Endothelial cell of umbilical vein (primary cell): ENCODE data around the gene FGD3. TPM values are rescaled to one million over a fixed set of nuclear protein-coding genes. Genes with fewer than 3 reads are reported as not detected.

Experiments used
- BruUV-seq: library from RNA; stranded (reverse); fragments of 400-500 nt; replicated peaks from 2 replicates; lab custom pipeline; 2021; lab: Mats Ljungman, UMichigan
- CTCF ChIA-PET: fragments of 300-600, 350-600 bp; sonication (Branson Sonifier 250); formaldehyde crosslinking; loops from one replicate; lab custom pipeline; 2021; ENCODE audit warnings: antibody characterized with exemption, inconsistent platforms; lab: Charles Lee
- POLR2A ChIA-PET: fragments of 300-600, 350-600 bp; sonication (Branson Sonifier 250); formaldehyde crosslinking; loops from one replicate; lab custom pipeline; 2021; ENCODE audit warnings: antibody characterized with exemption, inconsistent platforms; lab: Charles Lee
- DNase-seq: peaks from one replicate; pipeline ENCODE4 v3.0.0-alpha.2; 2011; ENCODE audit warnings: low read depth, low spot score
- FAIRE-seq: peaks from 2 replicates; lab custom pipeline; 2011; peaks lifted over from hg19 to GRCh38; lab: Jason Lieb, UNC
- H2AFZ ChIP-seq: 2 replicates; pipeline ENCODE4 v1.6.0; 2012; ENCODE audit warnings: low read depth, low read length, control low read depth, inconsistent platforms
- H3K27ac ChIP-seq: 2 replicates; pipeline ENCODE4 v1.5.1; 2011; ENCODE audit warnings: low read depth, mild to moderate bottlenecking, control low read depth, low read length, moderate library complexity; ENCODE audit not compliant: insufficient read depth
- H3K27me3 ChIP-seq, 2 experiments: 2 replicates each; pipeline versions ENCODE4 v1.6.0 to v1.6.1; 2011; ENCODE audit warnings: low read length in 2 of 2, mixed read lengths in 1 of 2; ENCODE audit not compliant: control insufficient read depth in 2 of 2, insufficient read depth in 2 of 2
- H3K36me3 ChIP-seq, 2 experiments: 2 replicates in 1 of 2; 3 replicates in 1 of 2; pipeline ENCODE4 v1.5.1; 2011; ENCODE audit warnings: low read length in 2 of 2, mild to moderate bottlenecking in 1 of 2, moderate library complexity in 1 of 2; ENCODE audit not compliant: control insufficient read depth in 2 of 2, insufficient read depth in 2 of 2; ENCODE audit errors: extremely low read depth in 1 of 2
- H3K4me1 ChIP-seq: 3 replicates; pipeline ENCODE4 v1.5.1; 2011; ENCODE audit warnings: mild to moderate bottlenecking, low read length; ENCODE audit not compliant: control insufficient read depth, insufficient read depth; ENCODE audit errors: extremely low read depth
- H3K4me2 ChIP-seq: 2 replicates; pipeline ENCODE4 v1.6.1; 2011; ENCODE audit warnings: low read length, control low read depth, mixed read lengths; ENCODE audit not compliant: insufficient read depth
- H3K4me3 ChIP-seq, 3 experiments: fragments of 200-600 bp in 1 of 3; sonication (generic), shearing (Covaris generic) in 1 of 3; replicated peaks in 1 of 3; 2 replicates each; pipeline ENCODE4 v1.5.1; 2011 to 2016; ENCODE audit warnings: control low read depth in 3 of 3, low read length in 3 of 3, mild to moderate bottlenecking in 2 of 3, inconsistent platforms in 1 of 3, low read depth in 1 of 3, moderate library complexity in 1 of 3; ENCODE audit not compliant: insufficient read depth in 1 of 3
- H3K79me2 ChIP-seq: 2 replicates; pipeline ENCODE4 v1.6.0; 2012; ENCODE audit warnings: low read length, inconsistent platforms; ENCODE audit not compliant: control insufficient read depth, insufficient read depth
- H3K9ac ChIP-seq: replicated peaks from 2 replicates; pipeline ENCODE3; 2011; ENCODE audit warnings: low read length, control low read depth; ENCODE audit not compliant: insufficient read depth; ENCODE audit errors: extremely low read depth
- H3K9me1 ChIP-seq: replicated peaks from 3 replicates; pipeline ENCODE4 v1.6.0; 2011; ENCODE audit warnings: mild to moderate bottlenecking, low read length; ENCODE audit not compliant: control insufficient read depth, insufficient read depth; ENCODE audit errors: extremely low read depth
- H3K9me3 ChIP-seq: replicated peaks from 2 replicates; pipeline ENCODE4 v1.5.1; 2012; ENCODE audit warnings: low read length, inconsistent platforms; ENCODE audit not compliant: control insufficient read depth, insufficient read depth
- H4K20me1 ChIP-seq: replicated peaks from 2 replicates; pipeline ENCODE3; 2011; ENCODE audit warnings: mild to moderate bottlenecking, low read length; ENCODE audit not compliant: control insufficient read depth, insufficient read depth; ENCODE audit errors: extremely low read depth
- CTCF ChIP-seq, 2 donors: IDR thresholded peaks; 1 replicate in 1 of 2; 2 replicates in 1 of 2; pipeline ENCODE4 v1.5.1; 2011; ENCODE audit warnings: low read length in 2 of 2, mild to moderate bottlenecking in 2 of 2, moderate library complexity in 2 of 2, control low read depth in 1 of 2, inconsistent platforms in 1 of 2, low read depth in 1 of 2; ENCODE audit not compliant: insufficient read depth in 1 of 2; ENCODE audit errors: extremely low read depth in 1 of 2
- EZH2 ChIP-seq: IDR thresholded peaks from 2 replicates; pipeline ENCODE4 v1.6.1; 2012; ENCODE audit warnings: borderline replicate concordance, low read depth, mild to moderate bottlenecking, moderate library complexity, low read length, inconsistent platforms; ENCODE audit not compliant: severe bottlenecking
- FOS ChIP-seq: IDR thresholded peaks from 2 replicates; pipeline ENCODE4 v1.6.1; 2011; ENCODE audit warnings: mild to moderate bottlenecking, low read length, moderate library complexity, borderline replicate concordance; ENCODE audit not compliant: insufficient read depth
- GATA2 ChIP-seq: IDR thresholded peaks from 2 replicates; pipeline ENCODE4 v1.7.0; 2011; ENCODE audit warnings: low read depth, mild to moderate bottlenecking, moderate library complexity, mixed read lengths, low read length; ENCODE audit not compliant: insufficient read length, insufficient read depth
- JUN ChIP-seq: IDR thresholded peaks from 2 replicates; pipeline ENCODE4 v1.6.1; 2011; ENCODE audit warnings: borderline replicate concordance, low read depth; ENCODE audit not compliant: insufficient read length, insufficient read depth
- MYC ChIP-seq: IDR thresholded peaks from one replicate; pipeline ENCODE4 v1.6.1; 2011; ENCODE audit warnings: mild to moderate bottlenecking, low read depth, low read length
- POLR2A ChIP-seq: IDR thresholded peaks from 2 replicates; pipeline ENCODE4 v1.6.1; 2012; ENCODE audit warnings: low read depth, mild to moderate bottlenecking, control low read depth, low read length
- POLR2AphosphoS5 ChIP-seq: IDR thresholded peaks from 2 replicates; pipeline ENCODE4 v1.6.1; 2012; ENCODE audit warnings: low read depth, mild to moderate bottlenecking, control low read depth, low read length, moderate library complexity; ENCODE audit not compliant: insufficient read depth
- dilution Hi-C: fragments of 300-500 bp; cut with MboI; formaldehyde crosslinking; loops from one replicate; pipeline ENCODE4 v1.15.0; 2019; ENCODE audit warnings: low sequenced_read_pairs; ENCODE audit not compliant: extremely low pct_ligation_motif_present
- intact Hi-C: fragments of 100-400 bp; cut with micrococcal nuclease; formaldehyde crosslinking; loops from one replicate; pipeline ENCODE4 v1.10.0; 2022
- polyA plus RNA-seq, 4 experiments: library from polyadenylated mRNA; depleted of rRNA in 3 of 4; stranded (reverse) in 3 of 4; unstranded in 1 of 4; fragments of >200 nt; gene quantifications; 2 replicates each; pipeline versions ENCODE4 v1.2.1 to v1.2.3, GENCODE V29; 2011 to 2012; ENCODE audit warnings: missing spikeins in 1 of 4
- total RNA-seq: library from RNA; stranded (reverse); gene quantifications from 2 replicates; pipeline ENCODE4 v1.2.3, GENCODE V29; 2021
- TF ChIP-seq, protein P1 (sequence below): IDR thresholded peaks from 2 replicates; pipeline ENCODE4 v1.6.1; 2011; ENCODE audit not compliant: insufficient read depth, insufficient read length

The FGD3 gene
- total and polyA plus RNA-seq, 2 donors (not counting 3 experiments of a cell fraction or from before 2014, with no cell fraction given) = not detected

DNA sequence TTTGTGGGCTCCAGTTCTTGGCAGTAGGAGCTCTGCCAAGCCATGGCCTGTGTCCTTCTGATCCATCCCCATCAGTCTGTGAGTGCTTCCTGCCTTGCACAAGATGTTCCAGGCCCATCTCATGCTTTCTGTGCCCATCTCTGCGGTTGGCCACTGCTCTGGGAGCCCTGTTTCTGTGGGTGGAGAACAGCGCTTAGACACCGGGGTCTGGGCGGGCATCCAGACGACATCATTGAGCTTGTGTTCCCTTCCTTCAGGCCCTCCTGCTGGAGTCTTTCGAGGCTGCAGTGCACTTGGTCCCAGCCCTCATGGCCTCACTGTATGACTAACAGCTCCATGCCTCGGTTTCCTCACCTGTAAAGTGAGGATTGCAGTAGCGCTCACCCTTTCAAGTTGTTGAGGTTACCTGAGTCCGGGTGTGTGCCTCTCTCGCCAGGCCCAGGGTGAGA is 133.8 kb downstream of the FGD3 start:
- Histone ChIP-seq H3K9me3 (no peaks in the 10 kb centered on the region), H3K9me1 (no peaks in the 10 kb centered on the region), H3K27me3 (no peaks in the 10 kb centered on the region), H3K36me3 (no peaks in the 10 kb centered on the region), H3K27ac (no peak overlapping the region), H3K9ac (no peak overlapping the region), H3K4me3 (no peak overlapping the region), H4K20me1 (no peaks in the 10 kb centered on the region), H3K4me1 (no peaks in the 10 kb centered on the region), H3K4me2 (no peak overlapping the region), H3K79me2 (no peaks in the 10 kb centered on the region), H2AFZ (no peak overlapping the region)
- TF ChIP-seq MYC (no peak), POLR2AphosphoS5 (no peak), EZH2 (no peak), CTCF (IDR thresholded peaks at IDR 0.05; ENCODE audit: extremely low read depth in 1 of 2, insufficient read depth in 1 of 2, low read depth in 1 of 2, low read length in 2 of 2) (no peak), FOS (no peak), JUN (no peak), GATA2 (no peak), POLR2A (no peak)
- TF ChIP-seq, protein P1, sequence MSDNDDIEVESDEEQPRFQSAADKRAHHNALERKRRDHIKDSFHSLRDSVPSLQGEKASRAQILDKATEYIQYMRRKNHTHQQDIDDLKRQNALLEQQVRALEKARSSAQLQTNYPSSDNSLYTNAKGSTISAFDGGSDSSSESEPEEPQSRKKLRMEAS = no peak
- no TSS peak for BruUV-seq
- FAIRE-seq (no peak), DNase-seq (no peak)
- intact Hi-C loops = no loop called here
- CTCF ChIA-PET = interaction anchor here (1.1 to 2.2 kb wide), 3 partner anchors 17 to 78 kb away, joined by 3 to 5 read pairs (median 5); no protein-coding TSS in a partner anchor
- dilution Hi-C loops = no loop called here
- POLR2A ChIA-PET = no interaction called here
